NCI-H2171 (cell line): ENCODE measurements around the gene GOLT1B.

Experiments used
- DNase-seq: peaks from one replicate; lab custom pipeline; 2025; lab: John Stamatoyannopoulos, UW

GOLT1B gene

DNA sequence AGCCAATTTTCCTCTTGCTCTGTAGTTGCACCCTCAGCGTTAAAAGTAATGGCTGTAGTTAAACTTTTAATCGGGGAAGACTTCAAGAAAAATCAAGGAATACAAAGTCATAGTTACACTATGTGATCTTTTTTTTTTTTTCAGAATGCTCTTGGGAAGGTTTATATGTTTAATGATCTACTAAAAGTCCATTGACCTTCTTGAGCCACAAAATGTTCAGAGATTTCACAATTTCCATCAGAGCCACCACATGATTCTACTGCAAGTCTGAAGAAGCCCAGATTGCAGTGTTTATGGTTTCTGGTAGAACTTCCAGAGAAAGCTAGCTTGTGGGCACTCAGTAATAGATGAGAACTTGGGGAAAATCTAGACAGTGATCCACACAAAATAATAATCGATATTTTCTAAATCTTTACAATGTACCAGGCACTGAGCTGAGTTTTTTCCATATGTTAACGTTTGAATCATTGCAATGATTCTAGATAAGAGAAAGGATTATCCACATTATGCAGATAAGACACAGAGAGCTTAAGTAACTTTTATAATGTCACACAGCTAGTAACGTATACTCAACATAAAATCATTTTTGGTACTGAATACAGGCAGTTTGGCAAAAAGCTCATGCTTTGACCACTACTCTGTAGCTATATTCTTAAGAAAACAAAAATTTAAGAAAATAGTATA lies 64.8 kb downstream of the GOLT1B start:
- DNase-seq, result no peak

DNA sequence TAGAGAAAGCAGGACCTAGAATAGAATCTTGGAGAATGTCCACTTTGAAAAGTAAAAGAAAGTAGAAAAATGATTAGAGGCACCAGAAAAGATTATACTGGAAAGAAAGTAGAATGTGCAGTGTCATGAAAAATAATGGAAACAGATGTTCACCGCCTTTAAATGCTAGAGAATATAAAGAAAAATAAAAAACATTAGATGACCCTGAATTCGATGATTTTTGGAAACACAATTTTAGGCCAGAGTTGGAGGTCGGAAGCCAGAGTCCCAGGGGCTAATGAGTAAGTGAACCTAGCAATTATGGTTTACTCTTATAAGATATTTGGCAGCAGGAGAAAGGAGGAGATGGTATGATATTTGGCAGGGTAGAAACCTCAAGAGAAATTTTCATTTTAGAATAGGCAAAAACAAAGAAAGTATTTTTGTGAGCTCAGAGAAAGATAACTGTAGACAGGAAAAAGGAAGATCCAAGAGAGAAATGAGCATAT lies 65.4 kb downstream of the GOLT1B start:
- no peak for DNase-seq
